MM.1S (cell line): ENCODE measurements around the gene STARD8.

Experiments used
- EZH2 ChIP-seq: fragments of 300-600 bp; sonication (generic); optimal IDR thresholded peaks from 2 replicates; pipeline ENCODE3; 2017; ENCODE audit warnings: low read depth, mild to moderate bottlenecking, antibody characterized with exemption, low read length, mixed read lengths
- EZH2phosphoT487 ChIP-seq: fragments of 300-600 bp; sonication (generic); IDR thresholded peaks from 2 replicates; pipeline ENCODE4 v1.6.1; 2018; ENCODE audit warnings: antibody characterized with exemption, low read length
- TF ChIP-seq, protein P1 (sequence below): fragments of 300-600 bp; sonication (generic); IDR thresholded peaks from 2 replicates; pipeline ENCODE4 v1.5.1; 2016; ENCODE audit warnings: antibody characterized with exemption, low read length, mixed read lengths

DNA sequence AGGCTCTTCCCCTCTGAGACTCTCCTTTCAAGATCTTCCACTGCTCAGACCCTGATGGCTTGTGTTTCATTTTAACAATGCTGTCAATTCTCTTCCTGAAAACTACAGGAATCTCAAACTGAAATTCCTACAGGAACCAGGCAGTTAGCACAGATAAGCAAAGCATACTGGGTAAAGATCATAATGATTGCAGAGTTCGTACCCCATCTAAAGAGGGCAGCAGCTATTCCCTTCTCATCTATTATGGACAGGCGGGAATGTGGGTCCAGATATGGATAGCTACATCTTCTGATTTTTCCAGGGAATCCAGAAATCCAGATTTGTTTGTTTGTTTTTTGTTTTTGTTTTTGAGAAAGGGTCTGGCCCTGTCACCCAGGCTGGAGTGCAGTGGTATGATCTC, 83.8 kb downstream of the STARD8 start:
- TF ChIP-seq, protein P1, sequence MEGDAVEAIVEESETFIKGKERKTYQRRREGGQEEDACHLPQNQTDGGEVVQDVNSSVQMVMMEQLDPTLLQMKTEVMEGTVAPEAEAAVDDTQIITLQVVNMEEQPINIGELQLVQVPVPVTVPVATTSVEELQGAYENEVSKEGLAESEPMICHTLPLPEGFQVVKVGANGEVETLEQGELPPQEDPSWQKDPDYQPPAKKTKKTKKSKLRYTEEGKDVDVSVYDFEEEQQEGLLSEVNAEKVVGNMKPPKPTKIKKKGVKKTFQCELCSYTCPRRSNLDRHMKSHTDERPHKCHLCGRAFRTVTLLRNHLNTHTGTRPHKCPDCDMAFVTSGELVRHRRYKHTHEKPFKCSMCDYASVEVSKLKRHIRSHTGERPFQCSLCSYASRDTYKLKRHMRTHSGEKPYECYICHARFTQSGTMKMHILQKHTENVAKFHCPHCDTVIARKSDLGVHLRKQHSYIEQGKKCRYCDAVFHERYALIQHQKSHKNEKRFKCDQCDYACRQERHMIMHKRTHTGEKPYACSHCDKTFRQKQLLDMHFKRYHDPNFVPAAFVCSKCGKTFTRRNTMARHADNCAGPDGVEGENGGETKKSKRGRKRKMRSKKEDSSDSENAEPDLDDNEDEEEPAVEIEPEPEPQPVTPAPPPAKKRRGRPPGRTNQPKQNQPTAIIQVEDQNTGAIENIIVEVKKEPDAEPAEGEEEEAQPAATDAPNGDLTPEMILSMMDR, result no peak
- TF ChIP-seq EZH2, result no peak
- TF ChIP-seq EZH2phosphoT487, result no peak
